CD4-positive, alpha-beta T cell treated with Interleukin-15 for 1 hour (primary cell): ENCODE data around the gene CHMP3.
"Not testable (repeated sequence)": the region's sequence is repeated elsewhere in the genome, so short reads cannot be mapped to it uniquely, and the experiment has no call there.

Source experiments
- DNase-seq: peaks from one replicate; pipeline ENCODE4 v3.0.0-alpha.2; 2020

Gene CHMP3

GRCh38 chr2:86500325-86501083 lies 62.7 kb downstream of the CHMP3 start:
- no peak for DNase-seq

- DNase-seq: no peak
Measured at GRCh38 chr2:86499326-86499725, 63.9 kb downstream of the CHMP3 start.

- no peak for DNase-seq
Measured at GRCh38 chr2:86498468-86499260, 64.6 kb downstream of the CHMP3 start.

GRCh38 chr2:86496391-86496790 lies 66.9 kb downstream of the CHMP3 start:
- not testable (repeated sequence) for DNase-seq

GRCh38 chr2:86492048-86492453 lies 71.2 kb downstream of the CHMP3 start:
- DNase-seq: no peak

GRCh38 chr2:86491088-86491487 lies 72.2 kb downstream of the CHMP3 start:
- DNase-seq: no peak

GRCh38 chr2:86490245-86490644 lies 73.0 kb downstream of the CHMP3 start:
- DNase-seq: no peak

GRCh38 chr2:86489542-86489941 lies 73.7 kb downstream of the CHMP3 start:
- no peak for DNase-seq

- DNase-seq: no peak
Measured at GRCh38 chr2:86488561-86489250, 74.5 kb downstream of the CHMP3 start.

GRCh38 chr2:86487062-86487461 lies 76.2 kb downstream of the CHMP3 start:
- DNase-seq: no peak

- DNase-seq: no peak
Measured at GRCh38 chr2:86485802-86486201, 77.4 kb downstream of the CHMP3 start.

GRCh38 chr2:86485103-86485502 lies 78.1 kb downstream of the CHMP3 start:
- DNase-seq: no peak

- DNase-seq: no peak
Measured at GRCh38 chr2:86484385-86484784, 78.9 kb downstream of the CHMP3 start.

GRCh38 chr2:86482034-86482433 lies 81.2 kb downstream of the CHMP3 start:
- DNase-seq: no peak

- no peak for DNase-seq
Measured at GRCh38 chr2:86480105-86480504, 83.1 kb downstream of the CHMP3 start.

- no peak for DNase-seq
Measured at GRCh38 chr2:86477349-86477748, 85.9 kb downstream of the CHMP3 start.

- DNase-seq: no peak
Measured at GRCh38 chr2:86476918-86477317, 86.3 kb downstream of the CHMP3 start.

GRCh38 chr2:86476092-86476491 lies 87.2 kb downstream of the CHMP3 start:
- no peak for DNase-seq

GRCh38 chr2:86471637-86472036 lies 91.6 kb downstream of the CHMP3 start:
- no peak for DNase-seq

GRCh38 chr2:86470890-86471289 lies 92.4 kb downstream of the CHMP3 start:
- DNase-seq: no peak

GRCh38 chr2:86468162-86469033 lies 94.8 kb downstream of the CHMP3 start:
- DNase-seq: no peak

GRCh38 chr2:86466306-86466705 lies 96.9 kb downstream of the CHMP3 start:
- DNase-seq: no peak

- no peak for DNase-seq
Measured at GRCh38 chr2:86464652-86465051, 98.6 kb downstream of the CHMP3 start.
